ENCODE data around the gene RBM28. TPM values are rescaled to one million over a fixed set of nuclear protein-coding genes. Genes with fewer than 3 reads are reported as not detected.

The RBM28 gene
- total RNA-seq, 1 donor from 2014 or later, result 53.2 TPM

DNA sequence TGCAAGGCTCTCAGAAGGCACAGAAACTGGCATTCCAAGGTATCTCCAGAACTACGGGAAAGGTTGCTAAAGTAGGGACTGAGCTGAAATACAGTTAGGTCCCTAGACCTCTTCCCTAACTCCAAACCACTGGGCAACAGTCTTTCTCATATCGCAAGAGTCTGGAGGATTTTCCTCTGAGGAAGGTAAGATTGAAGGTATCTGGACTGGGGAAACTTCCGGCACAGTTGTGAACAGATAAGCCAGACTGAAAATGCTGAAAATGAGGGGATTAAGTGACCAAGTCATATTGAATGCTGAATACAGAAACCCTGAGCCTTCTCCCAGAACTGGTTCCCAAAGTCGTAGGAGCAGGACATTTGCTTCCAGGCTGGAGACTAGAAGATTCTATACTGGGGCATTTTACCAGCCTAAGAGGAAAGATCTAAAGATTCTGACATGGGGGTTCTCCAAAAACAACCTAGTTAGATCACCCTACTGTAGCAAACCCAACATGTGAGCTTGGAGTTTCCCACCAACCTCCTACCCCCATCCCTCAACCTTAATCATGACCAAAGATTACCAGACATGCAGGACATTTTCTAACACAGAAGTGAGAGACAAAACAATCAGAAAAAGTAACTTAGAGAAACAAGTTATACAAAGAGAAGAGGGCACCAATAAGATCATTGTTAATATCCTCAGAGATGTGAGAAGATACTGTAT lies 20.6 kb upstream of the RBM28 start:
- H3K4me3 Mint-ChIP-seq (ENCODE audit: unreplicated experiment), result no peak overlapping the region
- no peak for DNase-seq
- peaks cover 6% of the 10 kb centered on the region for H3K36me3 Mint-ChIP-seq (ENCODE audit: unreplicated experiment)
- H3K27ac Mint-ChIP-seq (ENCODE audit: unreplicated experiment), result no peak overlapping the region
- H3K27me3 Mint-ChIP-seq (ENCODE audit: unreplicated experiment), result peaks cover 24% of the 10 kb centered on the region
- TF ChIP-seq, protein P1, sequence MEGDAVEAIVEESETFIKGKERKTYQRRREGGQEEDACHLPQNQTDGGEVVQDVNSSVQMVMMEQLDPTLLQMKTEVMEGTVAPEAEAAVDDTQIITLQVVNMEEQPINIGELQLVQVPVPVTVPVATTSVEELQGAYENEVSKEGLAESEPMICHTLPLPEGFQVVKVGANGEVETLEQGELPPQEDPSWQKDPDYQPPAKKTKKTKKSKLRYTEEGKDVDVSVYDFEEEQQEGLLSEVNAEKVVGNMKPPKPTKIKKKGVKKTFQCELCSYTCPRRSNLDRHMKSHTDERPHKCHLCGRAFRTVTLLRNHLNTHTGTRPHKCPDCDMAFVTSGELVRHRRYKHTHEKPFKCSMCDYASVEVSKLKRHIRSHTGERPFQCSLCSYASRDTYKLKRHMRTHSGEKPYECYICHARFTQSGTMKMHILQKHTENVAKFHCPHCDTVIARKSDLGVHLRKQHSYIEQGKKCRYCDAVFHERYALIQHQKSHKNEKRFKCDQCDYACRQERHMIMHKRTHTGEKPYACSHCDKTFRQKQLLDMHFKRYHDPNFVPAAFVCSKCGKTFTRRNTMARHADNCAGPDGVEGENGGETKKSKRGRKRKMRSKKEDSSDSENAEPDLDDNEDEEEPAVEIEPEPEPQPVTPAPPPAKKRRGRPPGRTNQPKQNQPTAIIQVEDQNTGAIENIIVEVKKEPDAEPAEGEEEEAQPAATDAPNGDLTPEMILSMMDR (IDR thresholded peaks at IDR 0.05; ENCODE audit: partially characterized antibody, unreplicated experiment), result no peak
- H3K4me1 Mint-ChIP-seq (ENCODE audit: low read depth, unreplicated experiment), result peaks cover 16% of the 10 kb centered on the region
- peaks cover 5% of the 10 kb centered on the region for H3K9me3 Mint-ChIP-seq (ENCODE audit: unreplicated experiment)

GRCh38 chr7:128363261-128363721 lies 19.6 kb upstream of the RBM28 start:
- peaks cover 5% of the 10 kb centered on the region for H3K9me3 Mint-ChIP-seq (ENCODE audit: unreplicated experiment)
- no peak for DNase-seq
- TF ChIP-seq, protein P1 (IDR thresholded peaks at IDR 0.05; ENCODE audit: partially characterized antibody, unreplicated experiment), result no peak
- H3K27me3 Mint-ChIP-seq (ENCODE audit: unreplicated experiment), result peaks cover 29% of the 10 kb centered on the region
- no peak overlapping the region for H3K4me3 Mint-ChIP-seq (ENCODE audit: unreplicated experiment)
- peaks cover 6% of the 10 kb centered on the region for H3K36me3 Mint-ChIP-seq (ENCODE audit: unreplicated experiment)
- H3K4me1 Mint-ChIP-seq (ENCODE audit: low read depth, unreplicated experiment), result peaks cover 16% of the 10 kb centered on the region
- no peak overlapping the region for H3K27ac Mint-ChIP-seq (ENCODE audit: unreplicated experiment)

GRCh38 chr7:128362670-128363069 lies 19.0 kb upstream of the RBM28 start:
- Mint-ChIP-seq H3K36me3 (ENCODE audit: unreplicated experiment) (peaks cover 6% of the 10 kb centered on the region), H3K4me1 (ENCODE audit: low read depth, unreplicated experiment) (peaks cover 16% of the 10 kb centered on the region), H3K4me3 (ENCODE audit: unreplicated experiment) (peak overlapping the region; percentile 86), H3K9me3 (ENCODE audit: unreplicated experiment) (peaks cover 5% of the 10 kb centered on the region), H3K27ac (ENCODE audit: unreplicated experiment) (no peak overlapping the region), H3K27me3 (ENCODE audit: unreplicated experiment) (peaks cover 30% of the 10 kb centered on the region)
- no peak for DNase-seq
- TF ChIP-seq, protein P1 (IDR thresholded peaks at IDR 0.05; ENCODE audit: partially characterized antibody, unreplicated experiment), result no peak

- Mint-ChIP-seq H3K4me3 (ENCODE audit: unreplicated experiment) (peak within 1 kb of the TSS; percentile 87), H3K27me3 (ENCODE audit: unreplicated experiment) (peaks cover 31% of the 10 kb centered on the region), H3K36me3 (ENCODE audit: unreplicated experiment) (peaks cover 6% of the 10 kb centered on the region), H3K9me3 (ENCODE audit: unreplicated experiment) (peaks cover 5% of the 10 kb centered on the region), H3K27ac (ENCODE audit: unreplicated experiment) (peak within 1 kb of the TSS; percentile 60), H3K4me1 (ENCODE audit: low read depth, unreplicated experiment) (peaks cover 13% of the 10 kb centered on the region)
- TF ChIP-seq, protein P1 (IDR thresholded peaks at IDR 0.05; ENCODE audit: partially characterized antibody, unreplicated experiment), result no peak
- peak; percentile 75 for DNase-seq
Observed at GRCh38 chr7:128361411-128362379, 18.0 kb upstream of the RBM28 start, which contains the start of gene PRRT4. PRRT4 (minus strand) TSS chr7:128361690.
